Colonic mucosa (tissue), 4 donors: ENCODE measurements around the gene BFSP1. TPM values are rescaled to one million over a fixed set of nuclear protein-coding genes. Genes with fewer than 3 reads are reported as not detected.

ENCODE experiments used
- DNase-seq: peaks from one replicate; pipeline ENCODE4 v3.0.0-alpha.2; 2020
- H3K27ac ChIP-seq: fragments of 200-600 bp; one replicate; pipeline ENCODE4 v1.8.0; 2021
- H3K27me3 ChIP-seq: fragments of 200-600 bp; one replicate; pipeline ENCODE4 v1.8.0; 2021
- H3K36me3 ChIP-seq: fragments of 200-600 bp; one replicate; pipeline ENCODE4 v1.8.0; 2021
- H3K4me1 ChIP-seq: fragments of 200-600 bp; one replicate; pipeline ENCODE4 v1.8.0; 2021; ENCODE audit warnings: mild to moderate bottlenecking
- H3K4me3 ChIP-seq: fragments of 200-600 bp; one replicate; pipeline ENCODE4 v1.8.0; 2021
- H3K9ac ChIP-seq, 2 donors: one replicate each; pipeline ENCODE4 v1.7.0; 2013; ENCODE audit warnings: control low read depth in 2 of 2, low read depth in 2 of 2, low read length in 2 of 2
- H3K9me3 ChIP-seq: fragments of 200-600 bp; one replicate; pipeline ENCODE4 v1.8.0; 2021
- CTCF ChIP-seq: fragments of 200-600 bp; IDR thresholded peaks from one replicate; pipeline ENCODE4 v1.8.0; 2022; ENCODE audit warnings: antibody characterized with exemption, mild to moderate bottlenecking
- intact Hi-C: fragments of 100-400 bp; cut with DNase I; formaldehyde crosslinking; loops from one replicate; pipeline ENCODE4 v1.14.1; 2022
- total RNA-seq, 2 donors: library from RNA; stranded (reverse); fragmentation: NEBNext Ultra II Directional in 1 of 2; extraction: Animal tissue kit (Norgen Biotek cat#: 25700) in 1 of 2; gene quantifications; one replicate each; pipeline ENCODE4 v1.2.1, GENCODE V29; 2021
- donor health status: healthy.
- donor health status: DM: no; HTN: no; CAD: no.
- donor health status: DM: no; HTN: no; CAD: no.

BFSP1 gene
- total RNA-seq, 2 donors from 2014 or later, result 0.50 to 0.59 TPM

GRCh38 chr20:17505636-17506517, 25.3 kb downstream of the BFSP1 start:
- H3K9ac ChIP-seq, result peak overlapping the region in 1 of 2 donors; percentile 57
- H3K27ac ChIP-seq, result peak overlapping the region; percentile 21
- H3K27me3 ChIP-seq, result no peaks in the 10 kb centered on the region
- no peak for DNase-seq
- peak overlapping the region; percentile 50 for H3K4me3 ChIP-seq
- intact Hi-C loops, result loop anchor here (10.0 kb wide), 2 partner anchors 389 to 489 kb away; no protein-coding TSS in a partner anchor
- no peaks in the 10 kb centered on the region for H3K36me3 ChIP-seq
- no peaks in the 10 kb centered on the region for H3K4me1 ChIP-seq
- no peak for TF ChIP-seq CTCF
- no peaks in the 10 kb centered on the region for H3K9me3 ChIP-seq

- no peaks in the 10 kb centered on the region for H3K4me1 ChIP-seq
- peak overlapping the region; percentile 50 for H3K4me3 ChIP-seq
- H3K9ac ChIP-seq, result peak overlapping the region; percentile 57 to 65
- TF ChIP-seq CTCF, result peak; percentile 56
- intact Hi-C loops, result loop anchor here (10.0 kb wide), 2 partner anchors 390 to 490 kb away; no protein-coding TSS in a partner anchor
- H3K36me3 ChIP-seq, result no peaks in the 10 kb centered on the region
- no peaks in the 10 kb centered on the region for H3K27me3 ChIP-seq
- no peaks in the 10 kb centered on the region for H3K9me3 ChIP-seq
- DNase-seq, result peak; percentile 67
- peak overlapping the region; percentile 21 for H3K27ac ChIP-seq
These were observed 26.1 kb downstream of the BFSP1 start for GRCh38 chr20:17504898-17505635.

DNA sequence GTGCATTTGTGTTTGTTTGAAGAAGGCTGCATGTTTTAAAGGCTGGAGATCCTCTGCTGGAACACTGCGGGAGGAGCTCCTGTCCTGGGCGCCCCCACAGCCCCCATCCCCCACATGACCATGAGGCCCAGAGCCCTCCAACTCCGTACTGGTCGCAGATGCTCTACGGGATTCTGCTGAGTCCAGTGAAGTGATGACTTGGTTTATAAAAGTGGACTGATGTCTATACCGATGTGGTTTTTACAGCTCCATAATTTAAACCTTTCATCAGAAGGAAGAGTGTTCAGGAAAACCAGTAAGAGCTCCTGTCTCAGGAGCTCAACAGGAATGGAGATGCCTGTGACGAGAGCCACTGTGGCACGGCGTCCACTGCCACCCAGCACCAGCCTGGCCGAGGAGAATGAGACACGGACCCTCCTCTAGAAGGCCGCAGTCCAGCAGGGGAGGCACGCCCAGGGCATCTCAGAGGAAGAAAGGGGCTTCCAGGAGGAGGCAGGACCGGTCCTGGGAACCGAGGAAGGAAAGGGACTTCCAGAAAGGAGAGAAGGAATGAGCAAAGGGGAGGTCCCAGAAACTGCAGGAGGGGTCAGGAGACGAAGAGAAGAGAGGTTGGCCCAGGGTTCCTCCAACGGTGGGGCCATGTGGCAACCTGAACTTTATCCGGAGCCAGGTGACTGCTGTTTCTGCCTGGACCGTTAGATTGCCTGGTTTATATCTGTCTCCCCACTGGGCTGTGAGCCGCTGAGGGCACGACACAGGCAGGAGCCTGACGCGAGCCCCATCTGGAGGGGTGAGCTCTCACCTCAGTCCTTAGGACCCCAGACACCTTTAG, 26.9 kb downstream of the BFSP1 start:
- Histone ChIP-seq H3K9me3 (no peaks in the 10 kb centered on the region), H3K27me3 (no peaks in the 10 kb centered on the region), H3K36me3 (no peaks in the 10 kb centered on the region), H3K4me3 (peak overlapping the region; percentile 50), H3K27ac (no peak overlapping the region), H3K4me1 (no peaks in the 10 kb centered on the region), H3K9ac (peak overlapping the region in 1 of 2 donors; percentile 57)
- intact Hi-C loops, result loop anchor here (10.0 kb wide), 2 partner anchors 391 to 491 kb away; no protein-coding TSS in a partner anchor
- TF ChIP-seq CTCF, result no peak
- DNase-seq, result peak; percentile 24

- Histone ChIP-seq H3K36me3 (no peaks in the 10 kb centered on the region), H3K9me3 (no peaks in the 10 kb centered on the region), H3K27me3 (no peaks in the 10 kb centered on the region), H3K4me3 (no peak overlapping the region), H3K27ac (no peak overlapping the region), H3K4me1 (no peaks in the 10 kb centered on the region), H3K9ac (no peak overlapping the region)
- intact Hi-C loops, result loop anchor here (10.0 kb wide), 2 partner anchors 391 to 491 kb away; no protein-coding TSS in a partner anchor
- TF ChIP-seq CTCF, result no peak
- no peak for DNase-seq
These were observed 27.7 kb downstream of the BFSP1 start for GRCh38 chr20:17503301-17504065.
